Measurements from ENCODE around the gene OOSP3. TPM values are rescaled to one million over a fixed set of nuclear protein-coding genes. Genes with fewer than 3 reads are reported as not detected.

Gene OOSP3
- total RNA-seq, 1 donor from 2014 or later = not detected

GRCh38 chr11:59944720-59945119, 66.1 kb downstream of the OOSP3 start:
- Histone ChIP-seq H3K36me3 (no peaks in the 10 kb centered on the region), H3K4me1 (no peaks in the 10 kb centered on the region), H3K27ac (no peak overlapping the region), H3K27me3 (ENCODE audit: low read depth) (no peaks in the 10 kb centered on the region), H3K9me3 (no peaks in the 10 kb centered on the region), H3K4me3 (no peak overlapping the region)
- no peak for DNase-seq
- intact Hi-C loops (cut with DNase I) = no loop called here
- TF ChIP-seq CTCF (IDR thresholded peaks at IDR 0.05) = no peak
- no peak for ATAC-seq

Other genes starting within 250 kb of the OOSP3 start
- 38.2 TPM for gene PATL1, start 209.7 kb upstream of the OOSP3 start, total RNA-seq
- not detected for gene OR10V1, start 164.9 kb upstream of the OOSP3 start, total RNA-seq
- gene STX3, start 123.4 kb upstream of the OOSP3 start, total RNA-seq = 59.4 TPM
- gene MRPL16, start 68.0 kb upstream of the OOSP3 start, total RNA-seq = 29.7 TPM
- not detected for gene CBLIF, start 33.3 kb upstream of the OOSP3 start, total RNA-seq
- 1.7 TPM for gene TCN1, start 12.3 kb upstream of the OOSP3 start, total RNA-seq
- not detected for gene OOSP1, start 59.6 kb downstream of the OOSP3 start, total RNA-seq
- gene OOSP4A, start 85.3 kb downstream of the OOSP3 start, total RNA-seq = not detected
- gene OOSP4B, start 138.4 kb downstream of the OOSP3 start, total RNA-seq = not detected
- not detected for gene OOSP2, start 161.6 kb downstream of the OOSP3 start, total RNA-seq
- gene MS4A3, start 177.9 kb downstream of the OOSP3 start, total RNA-seq = not detected
- gene MS4A2, start 209.9 kb downstream of the OOSP3 start, total RNA-seq = 19.2 TPM

All from lower lobe of right lung (tissue), 2 donors.